H1 (cell line): ENCODE results near the gene CMTM2. TPM values are rescaled to one million over a fixed set of nuclear protein-coding genes. Genes with fewer than 3 reads are reported as not detected.

Experiments used
- CTCF ChIA-PET: fragments of 300-600 bp; sonication (Branson Sonifier 250); formaldehyde crosslinking; loops from one replicate; lab custom pipeline; 2021; ENCODE audit not compliant: partially characterized antibody; lab: Charles Lee
- POLR2A ChIA-PET: fragments of 300-600 bp; sonication (Branson Sonifier 250); formaldehyde crosslinking; loops from one replicate; lab custom pipeline; 2021; ENCODE audit warnings: inconsistent platforms; ENCODE audit not compliant: partially characterized antibody; lab: Charles Lee
- DNase-seq, 2 experiments: peaks; one replicate each; pipeline versions ENCODE4 v3.0.0 to v3.0.0-alpha.2; 2010 to 2022; ENCODE audit warnings: low spot score in 2 of 2, low read depth in 1 of 2, mixed read lengths in 1 of 2
- FAIRE-seq: peaks from 2 replicates; lab custom pipeline; 2011; peaks lifted over from hg19 to GRCh38; lab: Jason Lieb, UNC
- H2AFZ ChIP-seq: 2 replicates; pipeline ENCODE4 v1.8.1; 2012; ENCODE audit warnings: low read length, inconsistent platforms
- H2AK5ac ChIP-seq: 2 replicates; pipeline ENCODE4 v1.6.1; 2013; ENCODE audit warnings: low read depth, low read length
- H2BK120ac ChIP-seq: replicated peaks from 2 replicates; pipeline ENCODE3; 2013; ENCODE audit warnings: low read depth, low read length, inconsistent platforms
- H2BK12ac ChIP-seq: 2 replicates; pipeline ENCODE4 v1.6.1; 2013; ENCODE audit warnings: low read depth, low read length
- H2BK15ac ChIP-seq: 2 replicates; pipeline ENCODE4 v1.6.1; 2013; ENCODE audit warnings: low read length
- H2BK20ac ChIP-seq: 2 replicates; pipeline ENCODE4 v1.6.1; 2013; ENCODE audit warnings: low read length
- H2BK5ac ChIP-seq: 2 replicates; pipeline ENCODE4 v1.6.1; 2013; ENCODE audit warnings: low read depth, low read length
- H3K14ac ChIP-seq: 2 replicates; pipeline ENCODE4 v1.6.1; 2013; ENCODE audit warnings: inconsistent platforms; ENCODE audit not compliant: insufficient read length
- H3K18ac ChIP-seq: 2 replicates; pipeline ENCODE4 v1.6.1; 2013; ENCODE audit warnings: low read length; ENCODE audit errors: extremely low read depth
- H3K23ac ChIP-seq: 2 replicates; pipeline ENCODE4 v1.6.1; 2013; ENCODE audit warnings: inconsistent platforms; ENCODE audit not compliant: insufficient read length
- H3K23me2 ChIP-seq: 2 replicates; pipeline ENCODE4 v1.6.1; 2013; ENCODE audit warnings: low read depth, low read length
- H3K27ac ChIP-seq: 2 replicates; pipeline ENCODE4 v1.6.1; 2011; ENCODE audit warnings: low read depth, low read length, inconsistent platforms
- H3K27me3 ChIP-seq, 4 experiments: replicated peaks in 1 of 4; 1 replicate in 1 of 4; 2 replicates in 3 of 4; pipeline versions ENCODE4 v1.6.1 to v1.8.1; 2011 to 2013; ENCODE audit warnings: low read length in 3 of 4, mild to moderate bottlenecking in 3 of 4, inconsistent platforms in 2 of 4, mixed read lengths in 2 of 4, moderate library complexity in 1 of 4; ENCODE audit not compliant: control insufficient read depth in 3 of 4, insufficient read depth in 3 of 4; ENCODE audit errors: extremely low read depth in 1 of 4
- H3K36me3 ChIP-seq, 4 experiments: 2 replicates each; pipeline versions ENCODE4 v1.6.1 to v1.8.1; 2011 to 2013; ENCODE audit warnings: mild to moderate bottlenecking in 4 of 4, low read length in 3 of 4, moderate library complexity in 2 of 4, control low read depth in 1 of 4, inconsistent platforms in 1 of 4; ENCODE audit not compliant: insufficient read depth in 4 of 4, control insufficient read depth in 2 of 4
- H3K4ac ChIP-seq: replicated peaks from 2 replicates; pipeline ENCODE3; 2013; ENCODE audit warnings: low read length, low read depth, mixed read lengths, inconsistent platforms; ENCODE audit not compliant: insufficient read length
- H3K4me1 ChIP-seq, 4 experiments: replicated peaks in 1 of 4; 1 replicate in 1 of 4; 2 replicates in 3 of 4; pipeline versions ENCODE4 v1.6.1 to v1.8.1; 2011 to 2013; ENCODE audit warnings: low read length in 3 of 4, inconsistent platforms in 2 of 4, mixed read lengths in 1 of 4; ENCODE audit not compliant: insufficient read depth in 4 of 4, control insufficient read depth in 3 of 4
- H3K4me2 ChIP-seq, 2 experiments: 2 replicates each; pipeline versions ENCODE4 v1.6.1 to v1.8.1; 2011 to 2013; ENCODE audit warnings: low read depth in 2 of 2, low read length in 2 of 2, control low read depth in 1 of 2, inconsistent platforms in 1 of 2, mild to moderate bottlenecking in 1 of 2; ENCODE audit not compliant: insufficient read depth in 1 of 2
- H3K4me3 ChIP-seq, 4 experiments: fragments of 200-600, 300-600 bp in 1 of 4; sonication (generic), shearing (Covaris generic), sonication (Bioruptor Twin) in 1 of 4; 2 replicates each; pipeline versions ENCODE4 v1.5.1 to v1.8.1; 2011 to 2016; ENCODE audit warnings: low read length in 4 of 4, low read depth in 3 of 4, control low read depth in 2 of 4, inconsistent platforms in 2 of 4, mild to moderate bottlenecking in 2 of 4, mixed read lengths in 1 of 4, moderate library complexity in 1 of 4; ENCODE audit not compliant: insufficient read depth in 2 of 4; ENCODE audit errors: extremely low read depth in 1 of 4
- H3K56ac ChIP-seq: replicated peaks from 2 replicates; pipeline ENCODE3; 2013; ENCODE audit warnings: low read depth, mild to moderate bottlenecking, mixed read lengths, low read length, inconsistent platforms; ENCODE audit not compliant: insufficient read length
- H3K79me1 ChIP-seq: 2 replicates; pipeline ENCODE4 v1.6.1; 2013; ENCODE audit warnings: low read depth, low read length, control low read depth
- H3K79me2 ChIP-seq, 2 experiments: 2 replicates each; pipeline versions ENCODE4 v1.6.1 to v1.8.1; 2012 to 2013; ENCODE audit warnings: low read length in 2 of 2, mild to moderate bottlenecking in 2 of 2, inconsistent platforms in 1 of 2; ENCODE audit not compliant: insufficient read depth in 2 of 2, control insufficient read depth in 1 of 2
- H3K9ac ChIP-seq, 4 experiments: replicated peaks in 1 of 4; 1 replicate in 1 of 4; 2 replicates in 3 of 4; pipeline versions ENCODE4 v1.6.1 to v1.8.1; 2011 to 2013; ENCODE audit warnings: low read depth in 3 of 4, low read length in 3 of 4, control low read depth in 2 of 4, mild to moderate bottlenecking in 2 of 4, moderate library complexity in 2 of 4, inconsistent platforms in 1 of 4; ENCODE audit errors: extremely low read depth in 1 of 4
- H3K9me3 ChIP-seq, 2 experiments: 2 replicates each; pipeline versions ENCODE4 v1.6.1 to v1.8.1; 2012 to 2013; ENCODE audit warnings: mild to moderate bottlenecking in 2 of 2, moderate library complexity in 2 of 2, control low read depth in 1 of 2, inconsistent platforms in 1 of 2, low read depth in 1 of 2, low read length in 1 of 2, mixed read lengths in 1 of 2; ENCODE audit not compliant: insufficient read depth in 2 of 2
- H4K20me1 ChIP-seq, 2 experiments: replicated peaks in 1 of 2; 2 replicates each; pipeline versions ENCODE3 to v1.8.1; 2011 to 2013; ENCODE audit warnings: inconsistent platforms in 2 of 2, low read length in 2 of 2, mild to moderate bottlenecking in 1 of 2; ENCODE audit not compliant: insufficient read depth in 2 of 2, control insufficient read depth in 1 of 2
- H4K5ac ChIP-seq: 2 replicates; pipeline ENCODE4 v1.6.1; 2013; ENCODE audit warnings: low read length, low read depth, mixed read lengths, inconsistent platforms; ENCODE audit not compliant: insufficient read length
- H4K8ac ChIP-seq: 2 replicates; pipeline ENCODE4 v1.8.0; 2013; ENCODE audit warnings: mild to moderate bottlenecking, moderate library complexity, low read length, inconsistent platforms; ENCODE audit not compliant: insufficient read depth; ENCODE audit errors: extremely low read depth
- H4K91ac ChIP-seq: replicated peaks from 2 replicates; pipeline ENCODE3; 2013; ENCODE audit warnings: low read length, mixed read lengths, inconsistent platforms; ENCODE audit not compliant: insufficient read length
- MAFK ChIP-seq: IDR thresholded peaks from 2 replicates; pipeline ENCODE4 v1.6.1; 2012; ENCODE audit warnings: low read depth, mild to moderate bottlenecking, improper control_type of control experiment, low read length
- WGBS, 2 experiments: shearing (Covaris generic) in 1 of 2; methylation state at CpG; one replicate each; pipeline versions ENCODE4 v1.1.6 to v1.1.7; 2013 to 2015; ENCODE audit warnings: low lambda C conversion rate in 2 of 2, mixed read lengths in 2 of 2, inconsistent platforms in 1 of 2, low coverage in 1 of 2, missing lambda C conversion rate in 1 of 2; ENCODE audit not compliant: insufficient replicate concordance in 2 of 2, insufficient coverage in 1 of 2, insufficient read length in 1 of 2; ENCODE audit errors: extremely low coverage in 1 of 2, missing lambda C conversion rate in 1 of 2; 5-methylcytosine and 5-hydroxymethylcytosine counted together
- polyA plus RNA-seq, 7 experiments: library from polyadenylated mRNA; depleted of rRNA in 3 of 7; stranded (reverse) in 5 of 7; unstranded in 2 of 7; fragments of >200 nt in 5 of 7; fragments of 200-250 nt in 2 of 7; gene quantifications; 1 replicate in 5 of 7; 2 replicates in 1 of 7; 4 replicates in 1 of 7; pipeline versions ENCODE4 v1.2.1 to v1.2.3, GENCODE V29; 2011 to 2013; ENCODE audit warnings: missing spikeins in 2 of 7, mixed read lengths in 2 of 7
- total RNA-seq: library from RNA; stranded (reverse); fragmentation: NEBNext Ultra II Directional; extraction: Animal tissue kit (Norgen Biotek cat#: 25700); gene quantifications from 2 replicates; pipeline ENCODE4 v1.2.1, GENCODE V29; 2021

Gene CMTM2
- total and polyA plus RNA-seq, 2 of the 8 experiments (the other 6 are each of a cell fraction or from before 2014, with no cell fraction given), result not detected

DNA sequence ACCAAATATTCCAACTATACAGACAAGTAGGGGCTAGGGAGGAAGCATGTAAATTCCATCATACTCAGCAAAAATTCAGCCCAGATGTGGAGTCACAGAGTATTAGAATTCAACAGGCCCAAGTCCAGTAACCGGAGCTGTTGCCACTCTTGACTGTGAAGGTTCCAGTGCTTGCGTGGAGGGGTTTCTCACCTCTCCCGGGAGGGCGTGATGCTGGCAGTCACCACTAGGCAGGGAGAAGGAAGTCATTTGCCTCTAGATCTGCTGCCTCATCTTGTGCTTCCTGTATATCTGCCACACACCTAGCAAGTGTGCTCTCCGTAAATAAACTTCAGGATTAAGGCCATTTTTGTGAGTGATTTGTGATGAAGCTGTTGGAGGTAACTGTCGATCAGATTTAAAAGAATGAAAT, 27.9 kb upstream of the CMTM2 start:
- H3K79me1 ChIP-seq, result no peaks in the 10 kb centered on the region; the same call in 1 of the 2 replicates
- no peak overlapping the region for H3K56ac ChIP-seq
- no peak overlapping the region for H2AFZ ChIP-seq
- no peak overlapping the region for H2BK15ac ChIP-seq
- H2BK20ac ChIP-seq, result no peak overlapping the region
- H3K18ac ChIP-seq, result no peak overlapping the region
- peaks cover 0 to 4% of the 10 kb centered on the region in 2 experiments; a peak in 1 of 4 replicates for H3K9me3 ChIP-seq
- H4K8ac ChIP-seq, result no peak overlapping the region
- no peaks in the 10 kb centered on the region for H3K36me3 ChIP-seq
- 92% methylated on average over 6 of the region's 6 CpGs; no CpG with 5 or more reads in 1 of the 2 experiments for WGBS, 2 experiments
- no peak overlapping the region for H2BK5ac ChIP-seq
- H2BK12ac ChIP-seq, result no peak overlapping the region
- no peak overlapping the region for H2BK120ac ChIP-seq
- H4K20me1 ChIP-seq, result no peaks in the 10 kb centered on the region
- H4K91ac ChIP-seq, result no peak overlapping the region
- H3K4me3 ChIP-seq, result no peak overlapping the region
- FAIRE-seq (no peak), DNase-seq (no peak)
- no peak overlapping the region for H3K27ac ChIP-seq
- H3K4me2 ChIP-seq, result no peak overlapping the region; a peak in 1 of 4 replicates
- H2AK5ac ChIP-seq, result no peak overlapping the region
- ChIA-PET CTCF (interaction anchor here (0.6 to 4.2 kb wide), 15 partner anchors 10 to 188 kb away, joined by 3 to 22 read pairs (median 4); partner anchors contain the start of gene CMTM1), POLR2A (interaction anchor here (0.9 to 2.8 kb wide), 7 partner anchors 11 to 152 kb away, joined by 3 to 9 read pairs (median 4); partner anchors contain the start of gene CMTM3)
- no peak overlapping the region for H3K23ac ChIP-seq
- H3K9ac ChIP-seq, result no peak overlapping the region
- H3K23me2 ChIP-seq, result peaks cover 15% of the 10 kb centered on the region
- H3K4me1 ChIP-seq, result peaks cover 0 to 12% (median 9%) of the 10 kb centered on the region in 4 experiments; a peak in 5 of 7 replicates
- H3K4ac ChIP-seq, result no peak overlapping the region
- no peak overlapping the region for H4K5ac ChIP-seq
- H3K79me2 ChIP-seq, result no peaks in the 10 kb centered on the region
- H3K27me3 ChIP-seq, result peaks cover 0 to 21% (median 12%) of the 10 kb centered on the region in 4 experiments; a peak in 6 of 7 replicates
- no peak overlapping the region for H3K14ac ChIP-seq
- TF ChIP-seq MAFK, result 0 out of 2 replicates have a peak, but pooled peaks have one; percentile 6
